WTC11 (cell line): ENCODE measurements around the gene BMP2K.

Experiments
- CREB1 ChIP-seq: sonication (generic); formaldehyde crosslinking; IDR thresholded peaks from 2 replicates; pipeline ENCODE4 v1.8.0; 2023; ENCODE audit warnings: mild to moderate bottlenecking, missing genetic modification reagents
- FOXP1 ChIP-seq: sonication (generic); formaldehyde crosslinking; IDR thresholded peaks from 2 replicates; pipeline ENCODE4 v1.8.0; 2022; ENCODE audit warnings: missing genetic modification reagents, mild to moderate bottlenecking, moderate library complexity, borderline replicate concordance
- JUN ChIP-seq: sonication (generic); formaldehyde crosslinking; IDR thresholded peaks from 2 replicates; pipeline ENCODE4 v1.8.0; 2023; ENCODE audit warnings: mild to moderate bottlenecking, missing genetic modification reagents
- NR1H2 ChIP-seq: sonication (generic); formaldehyde crosslinking; IDR thresholded peaks from 2 replicates; pipeline ENCODE4 v1.9.0; 2021; ENCODE audit warnings: mild to moderate bottlenecking, moderate library complexity, missing genetic modification reagents
- TCF7 ChIP-seq: sonication (generic); formaldehyde crosslinking; IDR thresholded peaks from 2 replicates; pipeline ENCODE4 v1.8.0; 2022; ENCODE audit warnings: mild to moderate bottlenecking, low read depth, missing genetic modification reagents, moderate library complexity
- ZNF138 ChIP-seq: sonication (generic); formaldehyde crosslinking; conservative IDR thresholded peaks from 2 replicates; pipeline ENCODE4 v1.8.1; 2022; ENCODE audit warnings: mild to moderate bottlenecking, moderate library complexity, missing genetic modification reagents
- TF ChIP-seq, protein P1 (sequence below): fragments of 200-600 bp; IDR thresholded peaks from 2 replicates; pipeline ENCODE4 v1.8.0; 2022; ENCODE audit warnings: antibody characterized with exemption
- TF ChIP-seq, protein P2 (sequence below): sonication (generic); formaldehyde crosslinking; IDR thresholded peaks from 2 replicates; pipeline ENCODE4 v1.8.0; 2022; ENCODE audit warnings: mild to moderate bottlenecking, missing genetic modification reagents
- TF ChIP-seq, protein P3 (sequence below): sonication (generic); formaldehyde crosslinking; conservative IDR thresholded peaks from 2 replicates; pipeline ENCODE4 v1.8.1; 2022; ENCODE audit warnings: mild to moderate bottlenecking, missing genetic modification reagents

DNA sequence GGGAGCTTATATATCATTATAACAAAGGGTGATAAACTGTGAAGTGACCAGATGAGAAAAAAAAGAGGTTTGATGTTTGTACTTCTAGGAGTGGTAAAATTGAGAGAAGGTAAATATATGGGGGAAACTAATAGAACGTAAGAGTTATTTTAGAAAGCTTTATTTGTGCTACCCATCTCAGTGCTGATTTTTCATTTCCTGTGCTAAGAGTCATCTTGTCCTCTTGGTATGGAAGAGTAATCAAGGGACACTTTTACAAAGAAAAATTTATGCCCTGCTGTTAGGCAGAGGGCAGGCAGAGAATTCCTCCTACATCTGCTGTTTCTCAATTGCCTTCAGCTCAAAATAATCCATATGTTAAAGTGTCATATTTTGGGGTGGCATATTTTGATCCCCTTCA lies 49.6 kb upstream of the BMP2K start:
- TF ChIP-seq, protein P1, sequence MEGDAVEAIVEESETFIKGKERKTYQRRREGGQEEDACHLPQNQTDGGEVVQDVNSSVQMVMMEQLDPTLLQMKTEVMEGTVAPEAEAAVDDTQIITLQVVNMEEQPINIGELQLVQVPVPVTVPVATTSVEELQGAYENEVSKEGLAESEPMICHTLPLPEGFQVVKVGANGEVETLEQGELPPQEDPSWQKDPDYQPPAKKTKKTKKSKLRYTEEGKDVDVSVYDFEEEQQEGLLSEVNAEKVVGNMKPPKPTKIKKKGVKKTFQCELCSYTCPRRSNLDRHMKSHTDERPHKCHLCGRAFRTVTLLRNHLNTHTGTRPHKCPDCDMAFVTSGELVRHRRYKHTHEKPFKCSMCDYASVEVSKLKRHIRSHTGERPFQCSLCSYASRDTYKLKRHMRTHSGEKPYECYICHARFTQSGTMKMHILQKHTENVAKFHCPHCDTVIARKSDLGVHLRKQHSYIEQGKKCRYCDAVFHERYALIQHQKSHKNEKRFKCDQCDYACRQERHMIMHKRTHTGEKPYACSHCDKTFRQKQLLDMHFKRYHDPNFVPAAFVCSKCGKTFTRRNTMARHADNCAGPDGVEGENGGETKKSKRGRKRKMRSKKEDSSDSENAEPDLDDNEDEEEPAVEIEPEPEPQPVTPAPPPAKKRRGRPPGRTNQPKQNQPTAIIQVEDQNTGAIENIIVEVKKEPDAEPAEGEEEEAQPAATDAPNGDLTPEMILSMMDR = no peak
- TF ChIP-seq FOXP1 (CRISPR knock-in tag) (no peak), CREB1 (CRISPR knock-in tag) (no peak), ZNF138 (CRISPR knock-in tag) (no peak), TCF7 (no peak), JUN (CRISPR knock-in tag) (no peak), NR1H2 (CRISPR knock-in tag) (no peak)
- TF ChIP-seq, protein P2, sequence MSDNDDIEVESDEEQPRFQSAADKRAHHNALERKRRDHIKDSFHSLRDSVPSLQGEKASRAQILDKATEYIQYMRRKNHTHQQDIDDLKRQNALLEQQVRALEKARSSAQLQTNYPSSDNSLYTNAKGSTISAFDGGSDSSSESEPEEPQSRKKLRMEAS (CRISPR knock-in tag) = no peak
- TF ChIP-seq, protein P3, sequence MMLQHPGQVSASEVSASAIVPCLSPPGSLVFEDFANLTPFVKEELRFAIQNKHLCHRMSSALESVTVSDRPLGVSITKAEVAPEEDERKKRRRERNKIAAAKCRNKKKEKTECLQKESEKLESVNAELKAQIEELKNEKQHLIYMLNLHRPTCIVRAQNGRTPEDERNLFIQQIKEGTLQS (CRISPR knock-in tag) = no peak
